Measurements from ENCODE around the gene CT45A9. TPM values are rescaled to one million over a fixed set of nuclear protein-coding genes. Genes with fewer than 3 reads are reported as not detected.
A peak's percentile ranks its signal among the peaks of the same experiment; 100 is the strongest.

The CT45A9 gene
- total and polyA plus RNA-seq, 2 experiments from 2014 or later, result not detected

DNA sequence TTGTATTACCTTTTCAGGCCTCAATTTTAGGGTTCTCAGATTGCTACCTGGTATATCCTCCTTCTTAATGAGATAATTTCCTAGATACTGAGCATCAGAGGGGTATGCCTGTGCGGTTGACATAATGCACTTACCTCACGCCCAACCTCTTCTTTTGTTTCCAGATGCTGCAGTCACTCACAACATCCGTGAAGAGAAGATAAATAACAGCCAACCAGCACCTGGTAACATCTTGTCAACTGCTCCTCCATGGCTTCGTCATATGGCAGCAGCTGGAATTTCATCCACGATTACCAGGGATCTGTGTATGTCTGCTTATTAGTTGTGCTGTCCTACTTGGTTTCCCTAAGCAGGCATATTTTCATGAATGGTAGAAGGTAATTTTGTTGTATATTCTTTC, 38.6 kb upstream of the CT45A9 start:
- Histone ChIP-seq H3K9me2 (ENCODE audit: insufficient read depth) (no peaks in the 10 kb centered on the region), H3K79me2 (replicated peaks; ENCODE audit: insufficient read depth) (no peaks in the 10 kb centered on the region), H3K36me3 (ENCODE audit: insufficient read depth) (no peaks in the 10 kb centered on the region), H2AFZ (no peak overlapping the region), H3K4me1 (ENCODE audit: insufficient read depth) (no peaks in the 10 kb centered on the region), H3F3A (replicated peaks; ENCODE audit: low read depth) (no peaks in the 10 kb centered on the region), H3K27ac (ENCODE audit: low read depth) (no peak overlapping the region), H4K20me1 (replicated peaks; ENCODE audit: insufficient read depth) (no peaks in the 10 kb centered on the region), H3K4me3 (no peak overlapping the region), H3K4me2 (no peak overlapping the region), H3K27me3 (ENCODE audit: insufficient read depth) (no peaks in the 10 kb centered on the region)
- H3K4me3 Mint-ChIP-seq, result no peak overlapping the region
- TF ChIP-seq NANOG (IDR thresholded peaks at IDR 0.05; ENCODE audit: borderline replicate concordance) (no peak), EZH2 (IDR thresholded peaks at IDR 0.05; ENCODE audit: low read depth, unreplicated experiment) (no peak), CREB1 (CRISPR knock-in tag; IDR thresholded peaks at IDR 0.05; ENCODE audit: low read depth) (no peak), STAT1 (IDR thresholded peaks at IDR 0.05; ENCODE audit: unreplicated experiment) (no peak), POLR2AphosphoS5 (IDR thresholded peaks at IDR 0.05; ENCODE audit: low read depth) (no peak), ZNF331 (CRISPR knock-in tag; IDR thresholded peaks at IDR 0.05; ENCODE audit: low read depth) (no peak)
- TF ChIP-seq, protein P1, sequence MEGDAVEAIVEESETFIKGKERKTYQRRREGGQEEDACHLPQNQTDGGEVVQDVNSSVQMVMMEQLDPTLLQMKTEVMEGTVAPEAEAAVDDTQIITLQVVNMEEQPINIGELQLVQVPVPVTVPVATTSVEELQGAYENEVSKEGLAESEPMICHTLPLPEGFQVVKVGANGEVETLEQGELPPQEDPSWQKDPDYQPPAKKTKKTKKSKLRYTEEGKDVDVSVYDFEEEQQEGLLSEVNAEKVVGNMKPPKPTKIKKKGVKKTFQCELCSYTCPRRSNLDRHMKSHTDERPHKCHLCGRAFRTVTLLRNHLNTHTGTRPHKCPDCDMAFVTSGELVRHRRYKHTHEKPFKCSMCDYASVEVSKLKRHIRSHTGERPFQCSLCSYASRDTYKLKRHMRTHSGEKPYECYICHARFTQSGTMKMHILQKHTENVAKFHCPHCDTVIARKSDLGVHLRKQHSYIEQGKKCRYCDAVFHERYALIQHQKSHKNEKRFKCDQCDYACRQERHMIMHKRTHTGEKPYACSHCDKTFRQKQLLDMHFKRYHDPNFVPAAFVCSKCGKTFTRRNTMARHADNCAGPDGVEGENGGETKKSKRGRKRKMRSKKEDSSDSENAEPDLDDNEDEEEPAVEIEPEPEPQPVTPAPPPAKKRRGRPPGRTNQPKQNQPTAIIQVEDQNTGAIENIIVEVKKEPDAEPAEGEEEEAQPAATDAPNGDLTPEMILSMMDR (conservative IDR thresholded peaks at IDR 0.05; ENCODE audit: low read depth in 2 of 2), result no peak
- no peak for ATAC-seq
- peaks cover 2% of the 10 kb centered on the region for H3K27me3 Mint-ChIP-seq (ENCODE audit: insufficient read depth, low read depth, poor library complexity)
- H3K27ac Mint-ChIP-seq, result no peak overlapping the region
- no peak for DNase-seq (ENCODE audit: low spot score)
- H3K9me3 Mint-ChIP-seq, result no peaks in the 10 kb centered on the region; the same call in 2 of the 3 replicates
- no peaks in the 10 kb centered on the region for H3K36me3 Mint-ChIP-seq (ENCODE audit: low read depth)
- H3K4me1 Mint-ChIP-seq, result no peaks in the 10 kb centered on the region

DNA sequence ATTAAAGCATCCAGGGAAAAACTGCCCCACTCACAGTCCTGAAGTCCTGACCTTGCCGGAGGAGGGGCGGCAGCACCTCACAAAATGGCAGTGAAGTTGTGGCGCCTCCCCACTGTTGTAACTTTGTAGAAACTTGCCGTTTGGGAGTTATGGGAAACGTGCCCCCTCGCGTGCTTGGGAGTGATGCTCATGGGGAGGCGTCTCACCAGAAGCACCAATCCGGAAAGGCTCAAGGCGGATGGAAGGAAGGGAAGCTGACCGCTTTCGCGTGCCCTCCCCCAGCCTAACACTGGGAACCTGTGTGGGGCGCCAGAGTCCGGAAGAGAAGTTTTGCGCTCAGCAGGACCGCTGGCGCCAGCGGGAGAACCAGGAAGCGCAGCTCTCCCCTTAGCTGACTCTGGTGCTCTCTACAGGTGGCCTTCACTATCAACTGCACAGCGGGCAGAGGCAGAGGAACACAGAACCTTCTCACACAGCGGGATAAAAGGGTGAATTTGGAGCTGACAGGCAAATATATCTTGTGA, 21.7 kb upstream of the CT45A9 start, which contains the start of the genes CT45A10 and SAGE1:
Gene CT45A10, minus strand, starts transcription at position 151 of the 524 bp plus-strand sequence. CDS start 8,100 bp downstream, outside the sequence.
Gene SAGE1, plus strand, starts transcription at position 423 of the 524 bp plus-strand sequence. CDS start 2,527 bp downstream, outside the sequence.
- no peaks in the 10 kb centered on the region for H3K27me3 ChIP-seq (ENCODE audit: insufficient read depth)
- no peaks in the 10 kb centered on the region for H3K36me3 ChIP-seq (ENCODE audit: insufficient read depth)
- TF ChIP-seq ZNF114 (CRISPR knock-in tag; IDR thresholded peaks at IDR 0.05), result no peak
- TF ChIP-seq, protein P1 (conservative IDR thresholded peaks at IDR 0.05; ENCODE audit: low read depth in 2 of 2), result peak in 1 of 2 experiments; percentile 24; a peak in 2 of 4 replicates
- DNase-seq (ENCODE audit: low spot score), result peak; percentile 37
- Mint-ChIP-seq H3K36me3 (ENCODE audit: low read depth) (peaks cover 3% of the 10 kb centered on the region; the same call in 2 of the 3 replicates), H3K4me1 (no peaks in the 10 kb centered on the region), H3K27ac (no peak within 1 kb of the TSS), H3K4me3 (no peak within 1 kb of the TSS), H3K27me3 (ENCODE audit: insufficient read depth, low read depth, poor library complexity) (no peaks in the 10 kb centered on the region), H3K9me3 (peaks cover 23% of the 10 kb centered on the region)
- no peak within 1 kb of the TSS for H3K4me2 ChIP-seq
- no peak within 1 kb of the TSS for H3K27ac ChIP-seq (ENCODE audit: low read depth)
- no peaks in the 10 kb centered on the region for H3K4me1 ChIP-seq (ENCODE audit: insufficient read depth)
- H3K79me2 ChIP-seq (replicated peaks; ENCODE audit: insufficient read depth), result no peaks in the 10 kb centered on the region
- ATAC-seq, result peak; percentile 69
- no peaks in the 10 kb centered on the region for H4K20me1 ChIP-seq (replicated peaks; ENCODE audit: insufficient read depth)
- H3F3A ChIP-seq (replicated peaks; ENCODE audit: low read depth), result no peaks in the 10 kb centered on the region
- no peaks in the 10 kb centered on the region for H3K9me2 ChIP-seq (ENCODE audit: insufficient read depth)
- no peak within 1 kb of the TSS for H2AFZ ChIP-seq
- H3K4me3 ChIP-seq, result no peak within 1 kb of the TSS
